PC-3 (cell line): ENCODE data around the gene CNNM3. TPM values are rescaled to one million over a fixed set of nuclear protein-coding genes. Genes with fewer than 3 reads are reported as not detected.

Experiments used
- ATAC-seq: fragments of 200-7000 bp; cut with Tn5 transposase; 2 replicates; pipeline ENCODE4 v1.9.1; 2020; ENCODE audit warnings: mild to moderate bottlenecking, moderate library complexity
- BruUV-seq: library from RNA; stranded (reverse); fragments of 400-500 nt; replicated peaks from 2 replicates; lab custom pipeline; 2021; lab: Mats Ljungman, UMichigan
- CTCF ChIA-PET: fragments of 300-600 bp; sonication (Branson Sonifier 250); formaldehyde crosslinking; loops from one replicate; lab custom pipeline; 2022; ENCODE audit warnings: antibody characterized with exemption; lab: Charles Lee
- POLR2A ChIA-PET: fragments of 300-600 bp; sonication (Branson Sonifier 250); formaldehyde crosslinking; loops from one replicate; lab custom pipeline; 2022; ENCODE audit warnings: antibody characterized with exemption; ENCODE audit not compliant: unreplicated experiment; lab: Charles Lee
- DNase-seq: peaks from one replicate; pipeline ENCODE4 v3.0.0-alpha.2; 2015
- H2AFZ ChIP-seq: fragments of 300-600 bp; sonication (generic); 2 replicates; pipeline ENCODE4 v1.6.0; 2016; ENCODE audit warnings: antibody characterized with exemption, low read length
- H3F3A ChIP-seq: fragments of 300-600 bp; sonication (generic); one replicate; pipeline ENCODE4 v1.6.0; 2017; ENCODE audit warnings: antibody characterized with exemption, low read length, control low read depth, mild to moderate bottlenecking; ENCODE audit not compliant: unreplicated experiment
- H3K27ac ChIP-seq: fragments of 300-600 bp; sonication (generic); 2 replicates; pipeline ENCODE4 v1.5.1; 2016; ENCODE audit warnings: mild to moderate bottlenecking, low read length
- H3K27me3 ChIP-seq: fragments of 300-600 bp; sonication (generic); 2 replicates; pipeline ENCODE4 v1.6.1; 2016; ENCODE audit warnings: low read length, mixed read lengths
- H3K36me3 ChIP-seq: fragments of 300-600 bp; sonication (generic); 2 replicates; pipeline ENCODE4 v1.6.1; 2016; ENCODE audit warnings: low read depth, mixed run types, low read length, mixed read lengths
- H3K4me1 ChIP-seq: fragments of 300-600 bp; sonication (generic); 2 replicates; pipeline ENCODE4 v1.5.1; 2016; ENCODE audit warnings: low read length; ENCODE audit not compliant: insufficient read depth
- H3K4me2 ChIP-seq: fragments of 300-600 bp; sonication (generic); 2 replicates; pipeline ENCODE4 v1.6.0; 2016; ENCODE audit warnings: low read length
- H3K4me3 ChIP-seq: fragments of 300-600 bp; sonication (generic); 2 replicates; pipeline ENCODE4 v1.5.1; 2016; ENCODE audit warnings: mild to moderate bottlenecking, low read length, mixed read lengths
- H3K79me2 ChIP-seq: fragments of 300-600 bp; sonication (generic); 2 replicates; pipeline ENCODE4 v1.6.1; 2017; ENCODE audit warnings: low read length, mixed read lengths
- H3K9ac ChIP-seq: fragments of 300-600 bp; sonication (generic); 2 replicates; pipeline ENCODE4 v1.6.0; 2016; ENCODE audit warnings: mild to moderate bottlenecking, low read length
- H3K9me2 ChIP-seq: fragments of 300-600 bp; sonication (generic); replicated peaks from 2 replicates; pipeline ENCODE4 v1.6.1; 2016; ENCODE audit warnings: mixed run types, low read length, mixed read lengths
- H3K9me3 ChIP-seq: fragments of 300-600 bp; sonication (generic); 2 replicates; pipeline ENCODE4 v1.6.1; 2016; ENCODE audit warnings: low read length, mixed read lengths
- H4K20me1 ChIP-seq: fragments of 300-600 bp; sonication (generic); 2 replicates; pipeline ENCODE4 v1.6.1; 2016; ENCODE audit warnings: low read length, mixed read lengths
- EZH2 ChIP-seq: fragments of 300-600 bp; sonication (generic); IDR thresholded peaks from one replicate; pipeline ENCODE4 v1.6.1; 2017; ENCODE audit warnings: antibody characterized with exemption, mild to moderate bottlenecking, low read length; ENCODE audit not compliant: unreplicated experiment
- EZH2phosphoT487 ChIP-seq: fragments of 300-600 bp; sonication (generic); IDR thresholded peaks from 2 replicates; pipeline ENCODE4 v1.6.1; 2018; ENCODE audit warnings: mild to moderate bottlenecking, antibody characterized with exemption, low read length, borderline replicate concordance
- intact Hi-C: fragments of 100-400 bp; cut with micrococcal nuclease; formaldehyde crosslinking; loops from 2 replicates; pipeline ENCODE4 v1.9.0; 2023
- total RNA-seq: library from RNA; depleted of rRNA; stranded (reverse); fragments of >200 nt; gene quantifications from 2 replicates; pipeline ENCODE4 v1.2.3, GENCODE V29; 2014
- TF ChIP-seq, protein P1 (sequence below): fragments of 300-600 bp; sonication (generic); conservative IDR thresholded peaks from 2 replicates; pipeline ENCODE4 v1.5.1; 2017; ENCODE audit warnings: antibody characterized with exemption, low read depth, mild to moderate bottlenecking, low read length

The CNNM3 gene
- total RNA-seq, 1 experiment from 2014 or later, result 9.0 TPM

DNA sequence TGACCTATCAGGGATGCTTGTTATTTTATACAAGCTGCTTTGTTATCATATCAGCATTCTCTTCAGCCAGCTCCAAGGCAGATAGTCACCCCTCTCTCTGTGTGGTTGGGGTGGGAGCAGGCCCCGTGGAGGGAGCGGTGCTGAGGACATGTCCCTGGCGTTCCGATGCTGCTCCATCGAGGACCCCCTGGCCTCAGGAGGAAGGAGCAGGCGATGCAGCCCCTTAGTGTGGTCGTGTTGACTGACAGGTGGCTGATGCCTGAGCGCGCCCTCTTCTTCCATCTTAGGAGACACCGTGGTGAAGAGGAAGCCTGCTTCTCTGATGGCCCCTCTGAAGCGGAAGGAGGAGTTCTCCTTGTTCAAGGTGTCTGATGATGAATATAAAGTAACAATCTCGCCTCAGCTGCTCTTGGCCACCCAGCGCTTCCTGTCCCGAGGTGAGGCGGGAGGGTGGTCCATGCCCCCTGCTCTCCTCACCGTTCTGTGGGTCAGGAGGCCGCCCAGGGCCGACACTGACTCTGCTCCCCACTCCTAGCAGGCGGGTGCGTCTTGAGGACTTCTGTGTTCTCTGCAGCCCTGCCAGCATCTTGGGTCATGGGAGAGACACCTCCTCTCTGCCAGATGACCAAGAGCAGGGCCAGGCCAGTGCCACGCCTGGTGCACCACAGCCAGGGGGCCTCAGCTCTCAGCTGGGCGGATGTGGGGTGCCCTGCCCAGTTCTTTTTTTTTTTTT is 10.6 kb downstream of the CNNM3 start:
- H4K20me1 ChIP-seq, result peaks cover 18% of the 10 kb centered on the region; the same call in 1 of the 2 replicates
- no peaks in the 10 kb centered on the region for H3K27me3 ChIP-seq
- DNase-seq, result no peak
- ChIA-PET CTCF (interaction anchor here (0.6 kb wide), 1 partner anchor 272 kb away, joined by 3 read pairs; no protein-coding TSS in a partner anchor), POLR2A (no interaction called here)
- intact Hi-C loops, result no loop called here
- H3K79me2 ChIP-seq, result peaks cover 31% of the 10 kb centered on the region
- H3K9me2 ChIP-seq, result no peaks in the 10 kb centered on the region
- no peak for ATAC-seq
- no peak overlapping the region for H3K4me2 ChIP-seq
- H3K9me3 ChIP-seq, result no peaks in the 10 kb centered on the region
- H3K4me3 ChIP-seq, result no peak overlapping the region
- no peak for TF ChIP-seq EZH2phosphoT487
- TF ChIP-seq, protein P1, sequence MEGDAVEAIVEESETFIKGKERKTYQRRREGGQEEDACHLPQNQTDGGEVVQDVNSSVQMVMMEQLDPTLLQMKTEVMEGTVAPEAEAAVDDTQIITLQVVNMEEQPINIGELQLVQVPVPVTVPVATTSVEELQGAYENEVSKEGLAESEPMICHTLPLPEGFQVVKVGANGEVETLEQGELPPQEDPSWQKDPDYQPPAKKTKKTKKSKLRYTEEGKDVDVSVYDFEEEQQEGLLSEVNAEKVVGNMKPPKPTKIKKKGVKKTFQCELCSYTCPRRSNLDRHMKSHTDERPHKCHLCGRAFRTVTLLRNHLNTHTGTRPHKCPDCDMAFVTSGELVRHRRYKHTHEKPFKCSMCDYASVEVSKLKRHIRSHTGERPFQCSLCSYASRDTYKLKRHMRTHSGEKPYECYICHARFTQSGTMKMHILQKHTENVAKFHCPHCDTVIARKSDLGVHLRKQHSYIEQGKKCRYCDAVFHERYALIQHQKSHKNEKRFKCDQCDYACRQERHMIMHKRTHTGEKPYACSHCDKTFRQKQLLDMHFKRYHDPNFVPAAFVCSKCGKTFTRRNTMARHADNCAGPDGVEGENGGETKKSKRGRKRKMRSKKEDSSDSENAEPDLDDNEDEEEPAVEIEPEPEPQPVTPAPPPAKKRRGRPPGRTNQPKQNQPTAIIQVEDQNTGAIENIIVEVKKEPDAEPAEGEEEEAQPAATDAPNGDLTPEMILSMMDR, result no peak
- no peak overlapping the region for H2AFZ ChIP-seq
- no peak overlapping the region for H3K27ac ChIP-seq
- H3K4me1 ChIP-seq, result peaks cover 15% of the 10 kb centered on the region
- peaks cover 7% of the 10 kb centered on the region; the same call in 1 of the 2 replicates for H3K36me3 ChIP-seq
- no TSS peak for BruUV-seq
- no peak overlapping the region for H3K9ac ChIP-seq
- peaks cover 5% of the 10 kb centered on the region for H3F3A ChIP-seq

DNA sequence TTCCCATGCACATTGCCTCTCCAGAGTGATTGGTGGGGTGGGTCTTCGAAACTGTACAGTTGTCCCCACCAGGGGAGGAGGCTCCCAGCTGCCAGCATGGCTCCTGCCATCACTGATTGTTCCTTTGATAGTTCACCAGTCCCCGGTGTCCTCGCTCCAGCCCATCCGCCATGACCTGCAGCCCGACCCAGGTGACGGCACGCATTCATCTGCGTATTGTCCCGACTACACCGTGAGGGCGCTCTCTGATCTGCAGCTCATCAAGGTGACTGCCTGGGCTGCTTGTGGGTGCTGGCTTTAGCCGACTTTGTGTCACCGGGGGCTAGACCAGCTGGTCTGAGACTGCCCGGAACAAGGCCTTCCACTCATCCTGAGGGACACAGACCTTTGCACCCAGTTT is 12.4 kb downstream of the CNNM3 start:
- DNase-seq (no peak), ATAC-seq (no peak)
- H3K27ac ChIP-seq, result no peak overlapping the region
- H3K27me3 ChIP-seq, result no peaks in the 10 kb centered on the region
- CTCF ChIA-PET, result no interaction called here
- POLR2A ChIA-PET, result interaction anchor here (0.6 kb wide), 1 partner anchor 49 kb away, joined by 5 read pairs; no protein-coding TSS in a partner anchor
- peaks cover 24% of the 10 kb centered on the region for H3K4me1 ChIP-seq
- TF ChIP-seq, protein P1, result no peak
- TF ChIP-seq EZH2phosphoT487 (no peak), EZH2 (no peak)
- H3K79me2 ChIP-seq, result peaks cover 19% of the 10 kb centered on the region; the same call in 1 of the 2 replicates
- BruUV-seq, result no TSS peak
- no peak overlapping the region for H3K4me3 ChIP-seq
- no peaks in the 10 kb centered on the region for H3K9me2 ChIP-seq
- H3K4me2 ChIP-seq, result no peak overlapping the region
- H3K9me3 ChIP-seq, result no peaks in the 10 kb centered on the region
- peaks cover 9% of the 10 kb centered on the region; the same call in 1 of the 2 replicates for H4K20me1 ChIP-seq
- no peak overlapping the region for H2AFZ ChIP-seq
- intact Hi-C loops, result no loop called here
- H3K9ac ChIP-seq, result no peak overlapping the region
- H3F3A ChIP-seq, result peaks cover 5% of the 10 kb centered on the region
- H3K36me3 ChIP-seq, result peaks cover 12% of the 10 kb centered on the region

DNA sequence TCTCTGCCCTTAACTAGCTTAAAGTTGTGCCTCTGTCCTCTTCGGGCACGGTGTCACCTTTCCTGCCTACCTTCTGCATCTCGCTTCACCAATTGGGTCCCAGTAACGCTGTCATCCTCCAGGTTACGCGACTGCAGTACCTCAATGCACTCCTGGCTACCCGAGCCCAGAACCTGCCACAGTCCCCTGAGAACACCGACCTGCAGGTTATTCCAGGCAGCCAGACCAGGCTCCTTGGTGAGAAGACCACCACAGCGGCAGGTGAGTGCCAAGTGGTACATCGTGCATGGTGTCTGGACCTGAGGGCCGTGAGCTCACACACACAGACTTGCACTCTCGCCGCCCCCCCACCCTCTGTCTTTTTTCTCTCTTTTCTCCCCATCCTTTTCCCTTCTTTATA is 12.8 kb downstream of the CNNM3 start:
- DNase-seq (no peak), ATAC-seq (no peak)
- no TSS peak for BruUV-seq
- peaks cover 12% of the 10 kb centered on the region for H3K36me3 ChIP-seq
- CTCF ChIA-PET, result no interaction called here
- H2AFZ ChIP-seq, result no peak overlapping the region
- peaks cover 20% of the 10 kb centered on the region for H3K4me1 ChIP-seq
- H3K4me2 ChIP-seq, result no peak overlapping the region
- no peak for TF ChIP-seq EZH2
- TF ChIP-seq EZH2phosphoT487, result no peak
- TF ChIP-seq, protein P1, result no peak
- H3K27ac ChIP-seq, result no peak overlapping the region
- POLR2A ChIA-PET, result interaction anchor here (0.6 kb wide), 1 partner anchor 48 kb away, joined by 5 read pairs; no protein-coding TSS in a partner anchor
- H4K20me1 ChIP-seq, result peaks cover 6% of the 10 kb centered on the region; the same call in 1 of the 2 replicates
- no peaks in the 10 kb centered on the region for H3K9me3 ChIP-seq
- H3K9ac ChIP-seq, result no peak overlapping the region
- H3K4me3 ChIP-seq, result no peak overlapping the region
- no peaks in the 10 kb centered on the region for H3K27me3 ChIP-seq
- no peaks in the 10 kb centered on the region for H3K9me2 ChIP-seq
- intact Hi-C loops, result no loop called here
- peaks cover 5% of the 10 kb centered on the region for H3F3A ChIP-seq
- peaks cover 15% of the 10 kb centered on the region; the same call in 1 of the 2 replicates for H3K79me2 ChIP-seq
